Loucy (cell line): ENCODE results near the gene FEZ2.

Experiments
- H2AFZ ChIP-seq: fragments of 200-600 bp; sonication (generic); 2 replicates; pipeline ENCODE4 v1.6.0; 2016; ENCODE audit warnings: antibody characterized with exemption, mild to moderate bottlenecking, low read length, moderate library complexity
- H3F3A ChIP-seq: fragments of 200-600 bp; 2 replicates; pipeline ENCODE4 v1.6.0; 2016; ENCODE audit warnings: antibody characterized with exemption, low read depth, mild to moderate bottlenecking
- H3K27me3 ChIP-seq: fragments of 200-600 bp; sonication (generic); 2 replicates; pipeline ENCODE4 v1.6.1; 2014; ENCODE audit warnings: low read length, mild to moderate bottlenecking; ENCODE audit not compliant: insufficient read depth, poor library complexity, severe bottlenecking
- H3K36me3 ChIP-seq: fragments of 200-600 bp; sonication (generic); 2 replicates; pipeline ENCODE4 v1.6.1; 2016; ENCODE audit warnings: low read length; ENCODE audit not compliant: insufficient read depth
- H3K4me1 ChIP-seq: fragments of 200-600 bp; sonication (generic); 2 replicates; pipeline ENCODE4 v1.5.1; 2014; ENCODE audit warnings: low read length, mild to moderate bottlenecking; ENCODE audit not compliant: insufficient read depth, poor library complexity, severe bottlenecking
- H3K4me2 ChIP-seq: fragments of 200-600 bp; sonication (generic); 2 replicates; pipeline ENCODE4 v1.6.0; 2014; ENCODE audit warnings: antibody characterized with exemption, low read length, low read depth, mild to moderate bottlenecking; ENCODE audit not compliant: poor library complexity, severe bottlenecking
- H3K4me3 ChIP-seq: fragments of 200-600 bp; sonication (generic); 2 replicates; pipeline ENCODE4 v1.5.1; 2014; ENCODE audit warnings: low read length, mild to moderate bottlenecking, mixed read lengths; ENCODE audit not compliant: poor library complexity, severe bottlenecking
- H3K79me2 ChIP-seq: fragments of 200-600 bp; sonication (generic); 2 replicates; pipeline ENCODE4 v1.6.1; 2014; ENCODE audit warnings: low read length; ENCODE audit not compliant: insufficient read depth
- H3K9ac ChIP-seq: fragments of 200-600 bp; sonication (generic); 2 replicates; pipeline ENCODE4 v1.6.0; 2014; ENCODE audit warnings: mild to moderate bottlenecking, low read depth, low read length, moderate library complexity; ENCODE audit not compliant: poor library complexity, severe bottlenecking
- H3K9me2 ChIP-seq: fragments of 200-600 bp; sonication (generic); replicated peaks from 2 replicates; pipeline ENCODE4 v1.6.1; 2016; ENCODE audit warnings: low read depth, low read length, mixed read lengths
- H3K9me3 ChIP-seq: fragments of 200-600 bp; sonication (generic); 2 replicates; pipeline ENCODE4 v1.6.1; 2014; ENCODE audit warnings: mild to moderate bottlenecking, antibody characterized with exemption, low read length, low read depth; ENCODE audit not compliant: insufficient read depth
- H4K20me1 ChIP-seq: fragments of 200-600 bp; sonication (generic); 2 replicates; pipeline ENCODE4 v1.6.0; 2014; ENCODE audit warnings: antibody characterized with exemption, low read length, mild to moderate bottlenecking; ENCODE audit not compliant: insufficient read depth, poor library complexity, severe bottlenecking
- CTCF ChIP-seq: fragments of 200-600 bp; sonication (generic); conservative IDR thresholded peaks from 2 replicates; pipeline ENCODE4 v1.5.1; 2014; ENCODE audit warnings: mild to moderate bottlenecking, antibody characterized with exemption, low read length
- EZH2phosphoT487 ChIP-seq: fragments of 200-600 bp; IDR thresholded peaks from 2 replicates; pipeline ENCODE4 v1.6.1; 2018; ENCODE audit warnings: antibody characterized with exemption, mild to moderate bottlenecking, moderate library complexity, borderline replicate concordance

Gene FEZ2

GRCh38 chr2:36541891-36542595 is 55.9 kb downstream of the FEZ2 start:
- Histone ChIP-seq H2AFZ (no peak overlapping the region), H3K9ac (no peak overlapping the region), H4K20me1 (no peaks in the 10 kb centered on the region), H3K27me3 (no peaks in the 10 kb centered on the region), H3K4me1 (no peaks in the 10 kb centered on the region), H3K79me2 (no peaks in the 10 kb centered on the region), H3F3A (no peaks in the 10 kb centered on the region), H3K9me2 (no peaks in the 10 kb centered on the region), H3K4me3 (no peak overlapping the region), H3K9me3 (no peaks in the 10 kb centered on the region), H3K4me2 (no peak overlapping the region), H3K36me3 (no peaks in the 10 kb centered on the region; the same call in 1 of the 2 replicates)
- no peak for TF ChIP-seq EZH2phosphoT487
- no peak for TF ChIP-seq CTCF

- no peak overlapping the region for H3K9ac ChIP-seq
- H3K4me1 ChIP-seq = no peaks in the 10 kb centered on the region
- no peaks in the 10 kb centered on the region for H3F3A ChIP-seq
- no peaks in the 10 kb centered on the region for H3K27me3 ChIP-seq
- TF ChIP-seq EZH2phosphoT487 = no peak
- TF ChIP-seq CTCF = no peak
- no peak overlapping the region for H3K4me3 ChIP-seq
- H3K36me3 ChIP-seq = no peaks in the 10 kb centered on the region
- H4K20me1 ChIP-seq = no peaks in the 10 kb centered on the region
- no peaks in the 10 kb centered on the region for H3K9me2 ChIP-seq
- no peak overlapping the region for H3K4me2 ChIP-seq
- no peaks in the 10 kb centered on the region for H3K9me3 ChIP-seq
- no peak overlapping the region for H2AFZ ChIP-seq
- H3K79me2 ChIP-seq = no peaks in the 10 kb centered on the region
Measured at GRCh38 chr2:36540986-36541754, 56.8 kb downstream of the FEZ2 start.

- Histone ChIP-seq H3K9ac (no peak overlapping the region), H3K4me2 (no peak overlapping the region), H3K79me2 (no peaks in the 10 kb centered on the region), H3F3A (no peaks in the 10 kb centered on the region), H4K20me1 (no peaks in the 10 kb centered on the region), H3K9me2 (no peaks in the 10 kb centered on the region), H3K4me3 (no peak overlapping the region), H3K27me3 (no peaks in the 10 kb centered on the region), H2AFZ (no peak overlapping the region), H3K36me3 (no peaks in the 10 kb centered on the region), H3K4me1 (no peaks in the 10 kb centered on the region), H3K9me3 (no peaks in the 10 kb centered on the region)
- TF ChIP-seq CTCF (no peak), EZH2phosphoT487 (no peak)
Measured at GRCh38 chr2:36539631-36540030, 58.3 kb downstream of the FEZ2 start.
